HG03460 (cell line): ENCODE measurements around the gene MVD.
A peak's percentile ranks its signal among the peaks of the same experiment; 100 is the strongest.

ENCODE experiments used
- ATAC-seq: cut with Tn5 transposase; IDR thresholded peaks from one replicate; pipeline ENCODE4 v1.9.1; 2021; ENCODE audit not compliant: unreplicated experiment

The MVD gene

GRCh38 chr16:88642881-88643643 is 19.8 kb downstream of the MVD start:
- no peak for ATAC-seq

GRCh38 chr16:88640498-88641247 is 22.2 kb downstream of the MVD start:
- no peak for ATAC-seq

GRCh38 chr16:88640039-88640495 is 22.8 kb downstream of the MVD start:
- ATAC-seq, result no peak

GRCh38 chr16:88639231-88640038 is 23.5 kb downstream of the MVD start:
- no peak for ATAC-seq

GRCh38 chr16:88638323-88639230 is 24.3 kb downstream of the MVD start, which contains the start of gene IL17C:
Gene IL17C, plus strand, starts transcription at chr16:88638572. Its CDS starts 70 bp downstream, at chr16:88638642.
- no peak for ATAC-seq

- ATAC-seq, result no peak
Observed at GRCh38 chr16:88636488-88637265, 26.2 kb downstream of the MVD start.

GRCh38 chr16:88635671-88636319 is 27.1 kb downstream of the MVD start:
- no peak for ATAC-seq

GRCh38 chr16:88634994-88635670 is 27.8 kb downstream of the MVD start:
- no peak for ATAC-seq

GRCh38 chr16:88634141-88634993 is 28.5 kb downstream of the MVD start:
- ATAC-seq, result peak; percentile 49

GRCh38 chr16:88633684-88634140 is 29.2 kb downstream of the MVD start:
- ATAC-seq, result peak; percentile 33

GRCh38 chr16:88632587-88632930 is 30.3 kb downstream of the MVD start:
- no peak for ATAC-seq

- no peak for ATAC-seq
Observed at GRCh38 chr16:88631920-88632586, 30.8 kb downstream of the MVD start.

GRCh38 chr16:88631384-88631783 is 31.5 kb downstream of the MVD start:
- no peak for ATAC-seq

- ATAC-seq, result no peak
Observed at GRCh38 chr16:88630941-88631340, 31.9 kb downstream of the MVD start.

- ATAC-seq, result no peak
Observed at GRCh38 chr16:88630433-88630832, 32.5 kb downstream of the MVD start.

GRCh38 chr16:88629835-88630234 is 33.1 kb downstream of the MVD start:
- no peak for ATAC-seq

- ATAC-seq, result no peak
Observed at GRCh38 chr16:88628512-88628974, 34.3 kb downstream of the MVD start.
